DOHH2 (cell line): ENCODE data around the gene SEMA5B.

Experiments
- H3F3A ChIP-seq: fragments of 200-600 bp; sonication (generic), shearing (Covaris generic); 2 replicates; pipeline ENCODE4 v1.6.0; 2016; ENCODE audit warnings: antibody characterized with exemption, mild to moderate bottlenecking; ENCODE audit not compliant: control insufficient read depth, insufficient read depth
- H3K27ac ChIP-seq: fragments of 200-600 bp; sonication (generic); 2 replicates; pipeline ENCODE4 v1.5.1; 2014; ENCODE audit warnings: low read depth, mild to moderate bottlenecking, low read length, moderate library complexity
- H3K27me3 ChIP-seq: fragments of 200-600 bp; sonication (generic); 2 replicates; pipeline ENCODE4 v1.6.1; 2014; ENCODE audit warnings: mild to moderate bottlenecking, low read length, mixed read lengths; ENCODE audit not compliant: control insufficient read depth
- H3K36me3 ChIP-seq: fragments of 200-600 bp; sonication (generic); 2 replicates; pipeline ENCODE4 v1.6.1; 2014; ENCODE audit warnings: mild to moderate bottlenecking, low read length, moderate library complexity, mixed read lengths; ENCODE audit not compliant: control insufficient read depth
- H3K4me1 ChIP-seq: fragments of 200-600 bp; sonication (generic); 2 replicates; pipeline ENCODE4 v1.6.1; 2014; ENCODE audit warnings: mild to moderate bottlenecking, low read length, mixed read lengths; ENCODE audit not compliant: control insufficient read depth
- H3K4me2 ChIP-seq: fragments of 200-600 bp; sonication (generic); 2 replicates; pipeline ENCODE4 v1.6.0; 2014; ENCODE audit warnings: mild to moderate bottlenecking, low read length, moderate library complexity
- H3K4me3 ChIP-seq: fragments of 200-600 bp; sonication (generic); 2 replicates; pipeline ENCODE4 v1.5.1; 2014; ENCODE audit warnings: mild to moderate bottlenecking, low read length, mixed read lengths
- H3K79me2 ChIP-seq: fragments of 200-600 bp; sonication (generic); 2 replicates; pipeline ENCODE4 v1.6.1; 2014; ENCODE audit warnings: mild to moderate bottlenecking, low read length, mixed read lengths; ENCODE audit not compliant: control insufficient read depth
- H3K9me2 ChIP-seq: fragments of 200-600 bp; sonication (generic); replicated peaks from 2 replicates; pipeline ENCODE4 v1.6.1; 2014; ENCODE audit warnings: mild to moderate bottlenecking, low read length, mixed read lengths; ENCODE audit not compliant: control insufficient read depth
- H3K9me3 ChIP-seq: fragments of 200-600 bp; sonication (generic); 2 replicates; pipeline ENCODE4 v1.6.1; 2014; ENCODE audit warnings: antibody characterized with exemption, low read length, mixed read lengths; ENCODE audit not compliant: control insufficient read depth, insufficient read depth
- H4K20me1 ChIP-seq: fragments of 200-600 bp; sonication (generic); 2 replicates; pipeline ENCODE4 v1.6.0; 2014; ENCODE audit warnings: low read depth, mild to moderate bottlenecking, antibody characterized with exemption, low read length, moderate library complexity; ENCODE audit not compliant: control insufficient read depth, insufficient read depth
- EZH2phosphoT487 ChIP-seq: fragments of 200-600 bp; sonication (generic); IDR thresholded peaks from 2 replicates; pipeline ENCODE4 v1.6.1; 2017; ENCODE audit warnings: borderline replicate concordance, mild to moderate bottlenecking, antibody characterized with exemption, low read length, moderate library complexity, mixed read lengths
- TF ChIP-seq, protein P1 (sequence below): fragments of 200-600 bp; sonication (generic); IDR thresholded peaks from one replicate; pipeline ENCODE4 v1.5.1; 2014; ENCODE audit warnings: antibody characterized with exemption, mild to moderate bottlenecking, low read depth, low read length; ENCODE audit not compliant: poor library complexity, severe bottlenecking

SEMA5B gene

DNA sequence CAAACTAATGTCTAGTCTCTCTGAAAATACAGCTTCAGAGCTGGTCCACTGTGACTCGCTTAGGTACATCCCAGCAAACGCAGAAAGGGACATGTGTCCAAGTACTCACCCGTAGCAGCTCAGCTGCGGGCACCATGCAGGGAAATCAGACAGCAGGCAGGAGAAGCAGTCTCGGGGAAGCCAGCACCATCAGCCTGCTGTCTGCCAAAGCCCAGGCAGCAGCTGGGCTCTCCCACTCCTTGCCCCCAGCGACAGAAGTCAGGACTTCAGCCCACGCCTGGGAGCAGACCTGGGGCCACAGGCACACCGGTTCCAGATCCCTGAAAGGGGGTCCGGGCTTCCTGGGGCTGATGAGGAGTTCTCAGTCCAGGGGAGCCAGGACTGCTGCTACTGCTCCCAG lies 34.9 kb downstream of the SEMA5B start:
- Histone ChIP-seq H3K4me3 (no peak overlapping the region), H3K27me3 (peaks cover 44% of the 10 kb centered on the region), H3K79me2 (no peaks in the 10 kb centered on the region), H3K4me2 (no peak overlapping the region), H4K20me1 (no peaks in the 10 kb centered on the region), H3K4me1 (no peaks in the 10 kb centered on the region), H3K9me2 (no peaks in the 10 kb centered on the region), H3K36me3 (no peaks in the 10 kb centered on the region), H3K27ac (no peak overlapping the region), H3F3A (no peaks in the 10 kb centered on the region), H3K9me3 (no peaks in the 10 kb centered on the region)
- no peak for TF ChIP-seq EZH2phosphoT487
- TF ChIP-seq, protein P1, sequence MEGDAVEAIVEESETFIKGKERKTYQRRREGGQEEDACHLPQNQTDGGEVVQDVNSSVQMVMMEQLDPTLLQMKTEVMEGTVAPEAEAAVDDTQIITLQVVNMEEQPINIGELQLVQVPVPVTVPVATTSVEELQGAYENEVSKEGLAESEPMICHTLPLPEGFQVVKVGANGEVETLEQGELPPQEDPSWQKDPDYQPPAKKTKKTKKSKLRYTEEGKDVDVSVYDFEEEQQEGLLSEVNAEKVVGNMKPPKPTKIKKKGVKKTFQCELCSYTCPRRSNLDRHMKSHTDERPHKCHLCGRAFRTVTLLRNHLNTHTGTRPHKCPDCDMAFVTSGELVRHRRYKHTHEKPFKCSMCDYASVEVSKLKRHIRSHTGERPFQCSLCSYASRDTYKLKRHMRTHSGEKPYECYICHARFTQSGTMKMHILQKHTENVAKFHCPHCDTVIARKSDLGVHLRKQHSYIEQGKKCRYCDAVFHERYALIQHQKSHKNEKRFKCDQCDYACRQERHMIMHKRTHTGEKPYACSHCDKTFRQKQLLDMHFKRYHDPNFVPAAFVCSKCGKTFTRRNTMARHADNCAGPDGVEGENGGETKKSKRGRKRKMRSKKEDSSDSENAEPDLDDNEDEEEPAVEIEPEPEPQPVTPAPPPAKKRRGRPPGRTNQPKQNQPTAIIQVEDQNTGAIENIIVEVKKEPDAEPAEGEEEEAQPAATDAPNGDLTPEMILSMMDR: no peak

DNA sequence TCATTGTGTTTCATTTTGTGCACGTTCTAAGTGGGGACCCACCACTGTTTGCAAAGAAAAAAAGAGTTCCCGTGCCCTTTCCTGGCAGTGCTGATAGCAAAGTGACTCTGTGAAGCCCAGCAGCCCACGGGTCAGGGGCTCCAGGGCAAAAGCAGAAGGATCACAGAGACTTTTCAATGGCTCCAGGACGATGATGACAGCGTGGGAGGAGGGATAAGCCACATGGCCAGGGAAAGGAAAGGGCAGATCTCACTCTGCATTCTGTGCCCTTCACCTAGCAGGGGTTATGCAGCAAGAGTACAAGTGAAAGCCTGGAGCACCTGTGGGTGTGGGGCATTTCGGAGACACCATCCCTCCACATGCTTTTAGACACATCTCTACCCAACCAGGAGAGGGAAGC lies 35.4 kb downstream of the SEMA5B start:
- peaks cover 44% of the 10 kb centered on the region for H3K27me3 ChIP-seq
- no peak overlapping the region for H3K4me2 ChIP-seq
- no peaks in the 10 kb centered on the region for H3K36me3 ChIP-seq
- H3F3A ChIP-seq: no peaks in the 10 kb centered on the region
- H3K4me3 ChIP-seq: no peak overlapping the region
- TF ChIP-seq EZH2phosphoT487: no peak
- H3K27ac ChIP-seq: no peak overlapping the region
- H4K20me1 ChIP-seq: no peaks in the 10 kb centered on the region
- H3K4me1 ChIP-seq: no peaks in the 10 kb centered on the region
- H3K9me2 ChIP-seq: no peaks in the 10 kb centered on the region
- H3K9me3 ChIP-seq: no peaks in the 10 kb centered on the region
- H3K79me2 ChIP-seq: no peaks in the 10 kb centered on the region

DNA sequence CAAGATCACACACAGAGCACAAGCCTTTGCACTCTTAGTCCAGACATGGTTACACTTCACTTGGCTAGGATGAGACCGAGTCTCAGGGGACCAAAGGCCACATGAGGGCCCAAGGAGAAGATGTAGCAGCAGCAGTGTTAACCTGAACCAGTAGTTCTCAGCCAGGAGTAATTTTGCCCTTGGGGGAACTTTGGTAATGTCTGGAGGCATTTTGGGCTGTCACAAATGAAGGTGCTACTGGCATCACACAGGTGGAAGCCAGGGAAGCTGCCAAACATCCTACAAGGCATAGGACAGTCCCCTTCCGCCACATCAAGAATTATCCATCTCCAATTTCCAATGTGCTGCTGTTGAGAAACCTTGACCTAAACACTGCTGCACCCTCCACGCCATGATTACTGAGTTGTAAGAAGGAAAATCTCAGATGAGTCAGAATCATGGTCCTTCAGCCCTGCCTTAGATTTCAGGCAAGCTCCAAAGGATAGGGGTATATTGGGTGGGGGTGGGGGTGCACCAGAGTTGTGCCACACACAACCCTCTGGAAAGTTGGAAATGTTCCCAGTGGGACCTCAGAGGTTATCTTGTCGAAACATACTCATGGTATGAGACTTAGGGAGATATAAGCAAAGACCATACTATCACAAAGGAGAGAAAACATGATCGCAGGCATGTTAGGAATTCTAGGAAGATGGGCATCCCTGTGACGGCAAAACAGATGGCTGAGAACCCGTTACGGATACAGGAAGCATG lies 36.2 kb downstream of the SEMA5B start:
- H3K9me2 ChIP-seq: no peaks in the 10 kb centered on the region
- no peak overlapping the region for H3K4me3 ChIP-seq
- H3K4me2 ChIP-seq: no peak overlapping the region
- H3K9me3 ChIP-seq: no peaks in the 10 kb centered on the region
- H3F3A ChIP-seq: no peaks in the 10 kb centered on the region
- peaks cover 47% of the 10 kb centered on the region for H3K27me3 ChIP-seq
- H3K36me3 ChIP-seq: no peaks in the 10 kb centered on the region
- H3K79me2 ChIP-seq: no peaks in the 10 kb centered on the region
- no peaks in the 10 kb centered on the region for H3K4me1 ChIP-seq
- H4K20me1 ChIP-seq: no peaks in the 10 kb centered on the region
- no peak overlapping the region for H3K27ac ChIP-seq
- TF ChIP-seq, protein P1: no peak
- TF ChIP-seq EZH2phosphoT487: no peak

GRCh38 chr3:122989856-122990575 lies 37.5 kb downstream of the SEMA5B start:
- no peaks in the 10 kb centered on the region for H3F3A ChIP-seq

More at GRCh38 chr3:122989856-122990575, 37.5 kb downstream of the SEMA5B start:
- no peak overlapping the region for H3K27ac ChIP-seq
- H3K4me1 ChIP-seq: peaks cover under 1% of the 10 kb centered on the region
- peaks cover 47% of the 10 kb centered on the region for H3K27me3 ChIP-seq
- H3K4me3 ChIP-seq: no peak overlapping the region
- no peaks in the 10 kb centered on the region for H3K36me3 ChIP-seq
- H3K9me2 ChIP-seq: no peaks in the 10 kb centered on the region
- no peaks in the 10 kb centered on the region for H3K79me2 ChIP-seq
- no peak overlapping the region for H3K4me2 ChIP-seq
- TF ChIP-seq, protein P1: no peak
- no peak for TF ChIP-seq EZH2phosphoT487
- H4K20me1 ChIP-seq: no peaks in the 10 kb centered on the region
- H3K9me3 ChIP-seq: no peaks in the 10 kb centered on the region
